ENCODE data around the gene TMCO1.
"Not testable (repeated sequence)": the region's sequence is repeated elsewhere in the genome, so short reads cannot be mapped to it uniquely, and the experiment has no call there.

Gene TMCO1

GRCh38 chr1:165768513-165769394 is at the start of gene TMCO1:
Gene TMCO1 (minus strand): TSS chr1:165768868. CDS start chr1:165768751, 117 bp downstream.
- TF ChIP-seq ZNF274 (IDR thresholded peaks at IDR 0.05; ENCODE audit: low read depth, low read length), result no peak
- H3K4me3 ChIP-seq (ENCODE audit: low read length), result peak within 1 kb of the TSS; percentile 93

DNA sequence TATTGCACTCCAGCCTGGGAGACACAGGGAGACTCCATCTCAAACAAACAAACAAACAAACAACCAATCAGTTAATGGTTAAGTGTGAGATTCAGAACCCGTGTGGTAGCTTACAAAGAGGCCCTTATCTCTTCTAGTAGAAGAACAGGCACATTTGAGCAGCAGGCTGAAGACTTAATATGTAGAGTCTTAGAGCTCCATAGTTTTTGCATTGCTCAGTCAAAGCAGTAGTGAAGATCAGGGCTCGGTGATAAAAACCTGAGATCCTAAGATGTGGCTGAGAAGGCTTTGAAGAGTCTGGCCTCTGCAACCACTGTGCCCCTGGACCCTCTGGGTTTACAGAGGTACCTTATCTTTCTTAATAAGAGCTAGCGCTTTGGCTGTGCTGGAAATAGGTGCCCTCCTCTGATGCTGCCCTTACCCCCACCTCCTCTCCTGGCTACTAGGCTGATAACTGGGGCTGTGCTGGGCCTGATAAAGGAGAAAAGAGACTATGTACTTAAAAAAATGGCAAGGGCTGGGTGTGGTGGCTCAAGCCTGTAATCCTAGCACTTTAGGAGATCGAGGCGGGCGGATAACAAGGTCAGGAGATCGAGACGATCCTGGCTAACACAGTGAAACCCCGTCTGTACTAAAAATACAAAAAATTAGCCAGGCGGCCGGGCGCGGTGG is 48.3 kb upstream of the TMCO1 start:
- no peak for TF ChIP-seq ZNF274 (IDR thresholded peaks at IDR 0.05; ENCODE audit: low read depth, low read length)
- no peak overlapping the region for H3K4me3 ChIP-seq (ENCODE audit: low read length)

GRCh38 chr1:165816157-165816556 is 47.5 kb upstream of the TMCO1 start:
- H3K4me3 ChIP-seq (ENCODE audit: low read length), result no peak overlapping the region
- TF ChIP-seq ZNF274 (IDR thresholded peaks at IDR 0.05; ENCODE audit: low read depth, low read length), result no peak

DNA sequence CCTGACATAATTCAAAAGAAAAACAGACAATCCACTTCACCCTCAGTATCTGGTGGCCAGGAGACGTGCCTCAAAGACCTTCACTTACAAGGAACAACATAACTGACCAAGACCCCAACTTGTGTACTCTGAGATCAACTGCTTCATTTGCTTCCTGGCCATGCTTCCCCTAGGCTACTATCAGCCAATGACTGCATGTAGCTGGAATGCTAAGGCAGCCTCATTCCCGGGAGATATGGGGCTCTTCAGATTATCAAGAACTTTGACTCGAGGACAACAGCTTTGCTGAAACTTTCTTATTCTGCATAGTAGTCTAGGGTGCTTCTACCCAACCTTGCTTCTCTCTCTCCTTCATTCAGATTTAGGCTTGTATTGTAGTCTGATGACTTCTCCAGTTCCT is 47.1 kb upstream of the TMCO1 start:
- H3K4me3 ChIP-seq (ENCODE audit: low read length), result no peak overlapping the region
- TF ChIP-seq ZNF274 (IDR thresholded peaks at IDR 0.05; ENCODE audit: low read depth, low read length), result no peak

DNA sequence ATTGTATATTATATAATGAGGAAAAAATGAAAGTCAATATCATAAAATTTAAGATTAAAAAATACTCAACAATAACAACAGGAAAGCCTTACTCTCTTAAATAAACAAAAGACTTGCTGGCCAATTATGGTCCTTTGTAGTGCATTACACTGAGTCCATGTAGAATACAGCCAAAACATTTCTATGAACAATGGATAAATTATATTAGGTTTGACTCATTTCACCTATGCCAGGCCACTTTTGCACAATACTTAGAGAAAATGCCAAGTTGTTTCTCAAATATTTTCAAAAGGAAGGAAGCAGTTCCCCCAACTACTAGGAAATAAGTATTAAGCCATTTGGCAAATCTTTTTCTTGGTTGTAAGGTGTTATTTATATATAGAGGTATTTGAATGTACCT is 38.9 kb upstream of the TMCO1 start:
- no peak for TF ChIP-seq ZNF274 (IDR thresholded peaks at IDR 0.05; ENCODE audit: low read depth, low read length)
- no peak overlapping the region for H3K4me3 ChIP-seq (ENCODE audit: low read length)

GRCh38 chr1:165804513-165804912 is 35.8 kb upstream of the TMCO1 start:
- H3K4me3 ChIP-seq (ENCODE audit: low read length), result not testable (repeated sequence)

- H3K4me3 ChIP-seq (ENCODE audit: low read length), result no peak overlapping the region
- no peak for TF ChIP-seq ZNF274 (IDR thresholded peaks at IDR 0.05; ENCODE audit: low read depth, low read length)
Measured at GRCh38 chr1:165799387-165799786, 30.7 kb upstream of the TMCO1 start.

DNA sequence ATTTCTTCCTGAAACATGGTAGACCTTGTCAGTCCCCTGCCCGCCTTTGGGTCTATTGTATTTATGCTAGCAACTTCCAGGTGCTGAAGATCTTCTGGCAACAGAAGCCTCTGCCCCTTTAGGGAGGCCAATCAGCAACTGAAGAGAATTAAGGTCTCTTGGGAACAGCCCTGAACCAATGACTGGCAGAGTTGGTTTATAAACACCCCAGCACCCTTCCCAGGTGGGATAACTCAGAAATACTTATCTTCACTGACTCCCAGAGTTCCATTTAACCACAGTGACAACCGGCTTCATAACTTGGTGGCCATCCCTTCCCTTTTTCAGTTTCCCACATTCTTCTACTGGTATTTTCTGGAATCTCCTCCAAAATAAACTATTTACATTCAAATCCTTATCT is 27.2 kb upstream of the TMCO1 start:
- TF ChIP-seq ZNF274 (IDR thresholded peaks at IDR 0.05; ENCODE audit: low read depth, low read length), result no peak
- no peak overlapping the region for H3K4me3 ChIP-seq (ENCODE audit: low read length)

DNA sequence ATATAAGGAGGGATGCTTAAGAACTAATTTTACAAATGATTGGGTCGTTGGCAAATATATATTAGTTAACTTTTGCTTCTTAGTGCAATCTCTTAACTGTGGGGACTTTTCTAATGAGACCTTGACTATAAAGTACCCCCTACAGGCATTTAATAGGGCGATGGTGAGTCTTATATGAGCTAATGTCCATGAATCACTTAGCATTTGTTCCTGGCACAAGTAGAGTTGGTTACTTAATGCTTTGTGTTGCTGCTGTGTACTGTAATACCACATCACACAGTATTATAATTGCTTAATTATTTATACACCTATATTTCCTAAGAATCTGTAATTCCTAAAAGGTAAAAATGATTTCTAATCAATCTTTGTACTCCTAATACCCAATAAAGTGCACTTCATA is 25.3 kb upstream of the TMCO1 start:
- no peak overlapping the region for H3K4me3 ChIP-seq (ENCODE audit: low read length)
- TF ChIP-seq ZNF274 (IDR thresholded peaks at IDR 0.05; ENCODE audit: low read depth, low read length), result no peak

GRCh38 chr1:165787741-165788140 is 19.1 kb upstream of the TMCO1 start:
- no peak for TF ChIP-seq ZNF274 (IDR thresholded peaks at IDR 0.05; ENCODE audit: low read depth, low read length)
- H3K4me3 ChIP-seq (ENCODE audit: low read length), result no peak overlapping the region

DNA sequence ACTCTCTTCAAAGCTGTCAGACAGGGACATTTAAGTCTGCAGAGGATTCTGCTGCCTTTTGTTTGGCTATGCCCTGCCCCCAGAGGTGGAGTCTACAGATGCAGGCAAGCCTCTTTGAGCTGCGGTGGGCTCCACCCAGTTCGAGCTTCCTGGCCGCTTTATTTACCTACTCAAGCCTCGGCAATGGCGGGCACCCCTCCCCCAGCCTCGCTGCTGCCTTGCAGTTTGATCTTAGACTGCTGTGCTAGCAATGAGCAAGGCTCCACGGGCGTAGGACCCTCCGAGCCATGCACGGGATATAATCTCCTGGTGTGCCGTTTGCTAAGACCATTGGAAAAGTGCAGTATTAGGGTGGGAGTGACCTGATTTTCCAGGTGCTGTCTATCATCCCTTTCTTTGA is 14.9 kb upstream of the TMCO1 start:
- H3K4me3 ChIP-seq (ENCODE audit: low read length), result not testable (repeated sequence)

- H3K4me3 ChIP-seq (ENCODE audit: low read length), result not testable (repeated sequence)
Measured at GRCh38 chr1:165778197-165778596, 9.5 kb upstream of the TMCO1 start.

DNA sequence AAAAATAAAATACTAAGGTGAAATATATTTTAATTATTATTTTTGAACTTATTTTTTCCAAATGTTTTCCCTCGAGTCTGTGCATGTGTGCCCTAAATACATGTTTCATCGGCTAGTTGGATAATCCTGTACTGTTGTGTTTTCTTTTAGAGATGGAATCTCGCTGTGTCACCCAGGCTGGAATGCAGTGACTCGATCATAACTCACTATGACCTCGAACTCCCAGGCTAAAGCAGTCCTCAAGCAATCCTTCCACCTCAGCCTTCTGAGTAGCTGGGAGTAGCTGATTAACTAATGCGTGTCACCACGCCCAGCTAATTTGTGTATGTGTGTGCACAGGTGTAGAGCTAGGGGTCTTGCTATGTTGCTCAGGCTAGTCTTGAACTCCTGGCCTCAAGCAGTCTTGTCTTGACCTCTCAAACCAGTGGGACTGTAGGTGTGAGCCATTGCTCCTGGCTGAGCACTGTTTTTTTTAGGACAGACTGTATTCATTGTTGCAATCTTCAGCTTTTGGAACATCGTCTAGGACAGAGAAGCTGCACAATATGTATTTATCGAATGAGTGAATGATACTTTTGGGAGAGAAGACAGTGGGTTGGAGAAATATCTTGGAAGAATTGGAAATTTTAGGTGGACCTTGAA is 4.8 kb upstream of the TMCO1 start:
- no peak for TF ChIP-seq ZNF274 (IDR thresholded peaks at IDR 0.05; ENCODE audit: low read depth, low read length)
- no peak overlapping the region for H3K4me3 ChIP-seq (ENCODE audit: low read length)

GRCh38 chr1:165772739-165773138 is 4.1 kb upstream of the TMCO1 start:
- no peak overlapping the region for H3K4me3 ChIP-seq (ENCODE audit: low read length)
- no peak for TF ChIP-seq ZNF274 (IDR thresholded peaks at IDR 0.05; ENCODE audit: low read depth, low read length)

GRCh38 chr1:165764277-165764676 is 4.4 kb downstream of the TMCO1 start:
- TF ChIP-seq ZNF274 (IDR thresholded peaks at IDR 0.05; ENCODE audit: low read depth, low read length), result no peak
- no peak overlapping the region for H3K4me3 ChIP-seq (ENCODE audit: low read length)
